Heart left ventricle (tissue), 16 donors: Measurements from ENCODE around the gene BACH2. TPM values are rescaled to one million over a fixed set of nuclear protein-coding genes. Genes with fewer than 3 reads are reported as not detected.
A peak's percentile ranks its signal among the peaks of the same experiment; 100 is the strongest.

Experiments
- ATAC-seq, 4 donors: fragments of 200-7000 bp; cut with Tn5 transposase; one replicate each; pipeline ENCODE4 v1.9.1; 2020 to 2022; ENCODE audit warnings: moderate library complexity in 4 of 4, mild to moderate bottlenecking in 3 of 4, moderate number of reproducible peaks in 1 of 4
- DNase-seq, 5 donors: peaks; one replicate each; pipeline ENCODE4 v3.0.0-alpha.2; 2020
- H3K27ac ChIP-seq, 12 donors: fragments of 200-600 bp; sonication (generic) in 4 of 12; one replicate each; pipeline versions ENCODE4 v1.5.0 to v1.8.0; 2016 to 2022; ENCODE audit warnings: mild to moderate bottlenecking in 2 of 12
- H3K27me3 ChIP-seq, 9 donors: fragments of 200-600 bp; sonication (generic) in 2 of 9; one replicate each; pipeline versions ENCODE4 v1.5.1 to v1.8.0; 2016 to 2022; ENCODE audit warnings: mild to moderate bottlenecking in 3 of 9
- H3K36me3 ChIP-seq, 9 donors: fragments of 200-600 bp; sonication (generic) in 2 of 9; one replicate each; pipeline versions ENCODE4 v1.5.0 to v1.8.0; 2018 to 2022; ENCODE audit warnings: mild to moderate bottlenecking in 2 of 9
- H3K4me1 ChIP-seq, 12 donors: fragments of 200-600 bp; sonication (generic) in 4 of 12; one replicate each; pipeline versions ENCODE4 v1.5.0 to v1.8.0; 2016 to 2022; ENCODE audit warnings: mild to moderate bottlenecking in 3 of 12
- H3K4me3 ChIP-seq, 12 donors: fragments of 200-600 bp; sonication (generic) in 4 of 12; one replicate each; pipeline versions ENCODE4 v1.5.0 to v1.8.0; 2017 to 2022; ENCODE audit warnings: mild to moderate bottlenecking in 9 of 12, moderate library complexity in 4 of 12
- H3K9me3 ChIP-seq, 12 donors: fragments of 200-600 bp; sonication (generic) in 4 of 12; one replicate each; pipeline versions ENCODE4 v1.5.0 to v1.8.0; 2016 to 2022; ENCODE audit warnings: mild to moderate bottlenecking in 1 of 12
- POLR2A ChIP-seq, 2 donors: fragments of 450-650 bp; IDR thresholded peaks; one replicate each; pipeline ENCODE4 v1.6.1; 2017; ENCODE audit warnings: antibody characterized with exemption in 2 of 2, mild to moderate bottlenecking in 2 of 2, moderate library complexity in 2 of 2
- WGBS, 4 donors: extraction: QIAGEN DNeasy Blood & Tissue Kit in 2 of 4; methylation state at CpG; one replicate each; pipeline versions ENCODE4 v1.1.5 to v1.1.7; 2013 to 2018; 5-methylcytosine and 5-hydroxymethylcytosine counted together
- intact Hi-C, 10 donors: fragments of 100-400 bp; cut with DNase I; formaldehyde crosslinking; loops; one replicate each; pipeline versions ENCODE4 v1.11.1 to v1.14.2; 2022
- polyA plus RNA-seq, 2 donors: library from polyadenylated mRNA; stranded (reverse); fragments of 200-250 nt; gene quantifications; one replicate each; pipeline ENCODE4 v1.2.3, GENCODE V29; 2013
- total RNA-seq, 9 donors: library from RNA; depleted of rRNA in 2 of 9; stranded (reverse); fragments of >200 nt in 2 of 9; fragmentation: NEBNext Ultra II Directional in 3 of 9; extraction: Animal tissue kit (Norgen Biotek cat#: 25700) in 3 of 9; gene quantifications; one replicate each; pipeline versions ENCODE4 v1.1.0 to v1.2.4, GENCODE V29; 2016 to 2023
- TF ChIP-seq, protein P1 (sequence below), 12 donors: fragments of 200-600 bp; sonication (generic) in 4 of 12; IDR thresholded peaks; one replicate each; pipeline versions ENCODE4 v1.5.0 to v1.8.0; 2018 to 2022; ENCODE audit warnings: antibody characterized with exemption in 12 of 12, mild to moderate bottlenecking in 5 of 12
- donor health status: ischemic (EF 13 %, LVEDD 7.1; RV severe dilation, severe dysfunction).
- donor health status: healthy with polysubstance abuse.
- donor health status: DM: no; HTN: yes; CAD: no.
- donor health status: DM: no; HTN: no; CAD: no.
- donor health status: ischemic (EF 25% LVEDD 6.9; RV normal size, moderate dysfunction).
- donor health status: ischemic (EF 25% LVEDD 5.7; RV mildly dilated, moderate dysfunction).
- donor health status: healthy.
- donor health status: DM: yes; HTN: yes; CAD: no.
- donor health status: ischemic (EF 35%, LVEDD 5.7; RV mildly dilated, moderate dysfunction).
- donor health status: nonischemic (EF 11% LVEDD 7.7; RV severe dilation, severe dysfunction).
- donor health status: DM: yes; HTN: yes; CAD: no.
- donor health status: PGD.
- donor health status: ischemic (EF 29% LVEDD 5.4; RV normal size, mild dysfunction).
- donor health status: nonischemic (EF 23%, LVEDD 6.1; RV moderate dilation, normal function).

Gene BACH2
- total and polyA plus RNA-seq, 11 donors, result 0.23 to 8.4 (median 1.5) TPM

DNA sequence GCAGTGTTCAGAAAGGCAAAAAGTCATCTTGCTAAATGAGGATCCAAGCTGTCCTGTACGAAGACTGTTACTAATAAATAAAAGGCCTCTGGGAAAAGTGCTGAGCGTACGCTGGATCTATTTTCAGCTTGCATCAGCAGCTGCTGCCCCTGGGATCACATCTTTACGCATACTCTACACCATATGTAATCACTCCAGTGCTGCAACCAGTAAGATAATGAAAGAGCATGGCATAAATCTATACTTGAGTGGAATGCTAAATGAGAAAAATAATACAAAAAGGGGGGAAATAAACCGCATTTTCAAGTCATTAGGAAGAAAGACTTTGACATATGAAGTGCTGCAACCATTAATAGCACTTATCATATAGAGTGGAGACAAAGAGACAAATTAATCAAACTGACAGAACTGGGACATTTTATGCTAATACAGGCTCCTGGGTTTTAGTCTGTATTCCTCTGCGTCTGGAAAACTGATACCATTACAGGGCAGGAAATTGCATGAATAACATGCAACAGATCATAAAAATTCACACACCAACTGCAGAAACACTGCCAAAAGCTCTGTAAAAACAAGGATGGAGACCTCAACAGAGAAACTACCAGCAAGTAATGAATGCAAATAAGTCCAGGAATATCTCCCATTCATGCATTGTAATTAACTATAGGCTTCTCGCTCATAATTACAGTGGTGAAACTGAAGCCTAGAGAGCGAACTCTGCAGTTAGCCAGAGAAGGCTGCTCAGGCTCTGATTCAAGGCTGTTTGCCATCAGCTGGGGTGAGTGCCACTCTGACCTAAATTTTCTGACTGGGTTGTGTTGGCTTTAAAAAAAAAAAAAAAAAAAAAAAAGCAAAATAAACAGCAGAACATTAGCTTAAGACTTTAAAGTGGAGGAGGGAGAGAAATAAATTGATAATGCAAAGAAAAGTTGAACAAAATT, 318.6 kb downstream of the BACH2 start:
- ATAC-seq (peak; percentile 76 to 85 (median 80)), DNase-seq (peak in 3 of 5 donors; percentile 35 to 63 (median 41))
- Histone ChIP-seq H3K36me3 (no peaks in the 10 kb centered on the region), H3K27me3 (no peaks in the 10 kb centered on the region), H3K9me3 (no peaks in the 10 kb centered on the region), H3K4me1 (peaks cover 0 to 38% (median 12%) of the 10 kb centered on the region in 12 donors), H3K4me3 (no peak overlapping the region), H3K27ac (peak overlapping the region in 7 of 12 donors; percentile 7 to 48 (median 35))
- 29 to 36% (median 32%) methylated on average over 8 of the region's 8 CpGs for WGBS, 4 donors
- no peak for TF ChIP-seq POLR2A (IDR thresholded peaks at IDR 0.05)
- TF ChIP-seq, protein P1, sequence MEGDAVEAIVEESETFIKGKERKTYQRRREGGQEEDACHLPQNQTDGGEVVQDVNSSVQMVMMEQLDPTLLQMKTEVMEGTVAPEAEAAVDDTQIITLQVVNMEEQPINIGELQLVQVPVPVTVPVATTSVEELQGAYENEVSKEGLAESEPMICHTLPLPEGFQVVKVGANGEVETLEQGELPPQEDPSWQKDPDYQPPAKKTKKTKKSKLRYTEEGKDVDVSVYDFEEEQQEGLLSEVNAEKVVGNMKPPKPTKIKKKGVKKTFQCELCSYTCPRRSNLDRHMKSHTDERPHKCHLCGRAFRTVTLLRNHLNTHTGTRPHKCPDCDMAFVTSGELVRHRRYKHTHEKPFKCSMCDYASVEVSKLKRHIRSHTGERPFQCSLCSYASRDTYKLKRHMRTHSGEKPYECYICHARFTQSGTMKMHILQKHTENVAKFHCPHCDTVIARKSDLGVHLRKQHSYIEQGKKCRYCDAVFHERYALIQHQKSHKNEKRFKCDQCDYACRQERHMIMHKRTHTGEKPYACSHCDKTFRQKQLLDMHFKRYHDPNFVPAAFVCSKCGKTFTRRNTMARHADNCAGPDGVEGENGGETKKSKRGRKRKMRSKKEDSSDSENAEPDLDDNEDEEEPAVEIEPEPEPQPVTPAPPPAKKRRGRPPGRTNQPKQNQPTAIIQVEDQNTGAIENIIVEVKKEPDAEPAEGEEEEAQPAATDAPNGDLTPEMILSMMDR (IDR thresholded peaks at IDR 0.05), result no peak
- intact Hi-C loops, result loop anchor here in 8 of 10 donors (5.0 to 10.0 kb wide), 8 partner anchors 107 to 497 kb away; partner anchors contain the start of gene BACH2 (in 3 of the 8)

DNA sequence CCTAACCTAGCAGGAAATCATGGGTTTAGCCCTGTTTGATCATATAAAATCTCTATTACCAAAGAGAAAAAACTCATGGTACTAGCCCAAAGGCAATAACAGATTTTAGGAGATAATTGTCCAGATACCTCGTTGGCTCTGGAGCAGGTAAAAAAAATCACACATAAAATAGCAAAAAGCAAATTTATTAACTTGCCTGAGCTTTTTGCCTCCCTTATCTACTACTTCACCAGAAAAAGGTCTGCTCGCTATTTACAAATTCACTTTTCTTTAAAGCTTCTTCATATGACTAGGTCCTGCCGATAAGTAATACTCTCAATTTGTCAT, 320.0 kb downstream of the BACH2 start:
- no peak for ATAC-seq
- Histone ChIP-seq H3K9me3 (no peaks in the 10 kb centered on the region), H3K4me1 (peaks cover 0 to 38% (median 12%) of the 10 kb centered on the region in 12 donors), H3K36me3 (no peaks in the 10 kb centered on the region), H3K27ac (no peak overlapping the region), H3K27me3 (no peaks in the 10 kb centered on the region), H3K4me3 (no peak overlapping the region)
- 96 to 98% (median 97%) methylated on average over 3 of the region's 3 CpGs for WGBS, 4 donors
- DNase-seq, result no peak
- intact Hi-C loops, result loop anchor here in 8 of 10 donors (5.0 to 10.0 kb wide), 8 partner anchors 108 to 498 kb away; partner anchors contain the start of gene BACH2 (in 3 of the 8)
- no peak for TF ChIP-seq POLR2A (IDR thresholded peaks at IDR 0.05)
- TF ChIP-seq, protein P1 (IDR thresholded peaks at IDR 0.05), result no peak

DNA sequence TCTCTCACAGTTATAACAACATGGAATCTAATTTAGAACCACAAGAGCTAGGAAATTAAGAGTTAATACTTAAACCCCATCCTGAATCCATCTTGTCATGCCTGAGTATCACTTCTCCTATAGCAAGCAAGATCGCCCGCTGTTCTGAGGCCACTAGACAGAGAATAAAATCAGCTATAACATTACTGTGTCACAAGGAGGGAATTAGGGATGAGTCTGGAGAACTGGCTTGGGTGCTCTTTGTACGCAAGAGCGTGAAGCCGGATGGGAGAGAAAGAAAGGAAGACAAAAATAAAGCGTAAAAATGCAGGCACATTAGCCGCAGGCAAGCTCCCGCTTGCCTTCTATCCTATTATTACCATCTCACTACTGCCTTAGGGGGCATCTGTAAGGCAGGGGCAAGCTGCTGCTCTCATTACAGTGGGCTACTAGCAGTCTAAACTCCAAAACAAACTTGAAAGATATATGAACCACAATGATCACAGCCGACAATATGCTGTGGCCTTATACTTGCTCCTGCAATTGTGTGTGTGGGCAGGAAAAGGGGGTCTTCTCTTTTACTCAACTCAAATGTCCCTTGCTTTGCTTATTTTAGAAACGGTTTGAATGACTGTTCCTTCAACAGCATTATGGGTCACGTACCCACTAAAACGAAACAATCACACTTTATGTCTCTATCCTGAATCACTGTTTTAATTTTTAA, 320.5 kb downstream of the BACH2 start:
- Histone ChIP-seq H3K4me1 (peaks cover 0 to 39% (median 13%) of the 10 kb centered on the region in 12 donors), H3K36me3 (no peaks in the 10 kb centered on the region), H3K9me3 (no peaks in the 10 kb centered on the region), H3K4me3 (no peak overlapping the region), H3K27ac (no peak overlapping the region), H3K27me3 (no peaks in the 10 kb centered on the region)
- WGBS, 4 donors, result 93 to 97% (median 96%) methylated on average over 12 of the region's 12 CpGs
- intact Hi-C loops, result loop anchor here in 8 of 10 donors (2.0 to 10.0 kb wide), 9 partner anchors 109 to 499 kb away; partner anchors contain the start of gene BACH2 (in 4 of the 8)
- TF ChIP-seq, protein P1 (IDR thresholded peaks at IDR 0.05), result no peak
- no peak for TF ChIP-seq POLR2A (IDR thresholded peaks at IDR 0.05)
- no peak for ATAC-seq
- no peak for DNase-seq
